Muscle of leg (tissue), 11 donors: ENCODE data around the gene MCM3. TPM values are rescaled to one million over a fixed set of nuclear protein-coding genes. Genes with fewer than 3 reads are reported as not detected.
A peak's percentile ranks its signal among the peaks of the same experiment; 100 is the strongest.

Source experiments
- DNase-seq: peaks from one replicate; pipeline ENCODE4 v3.0.0; 2013
- H3K27ac ChIP-seq: one replicate; pipeline ENCODE4 v1.5.1; 2013; ENCODE audit warnings: mild to moderate bottlenecking, low read length, control low read depth
- H3K27me3 ChIP-seq: one replicate; pipeline ENCODE4 v1.6.1; 2013; ENCODE audit warnings: low read length; ENCODE audit not compliant: control insufficient read depth, insufficient read depth
- H3K36me3 ChIP-seq: one replicate; pipeline ENCODE4 v1.6.1; 2013; ENCODE audit warnings: low read length; ENCODE audit not compliant: control insufficient read depth, insufficient read depth
- H3K4me1 ChIP-seq: one replicate; pipeline ENCODE4 v1.6.1; 2013; ENCODE audit warnings: low read length; ENCODE audit not compliant: control insufficient read depth, insufficient read depth
- H3K4me3 ChIP-seq: one replicate; pipeline ENCODE4 v1.5.1; 2013; ENCODE audit warnings: low read length, control low read depth
- H3K9me3 ChIP-seq: replicated peaks from 2 replicates; pipeline ENCODE4 v1.6.1; 2013; ENCODE audit warnings: low read depth, low read length; ENCODE audit not compliant: control insufficient read depth
- WGBS: methylation state at CpG from one replicate; pipeline ENCODE4 v1.1.5; 2013; ENCODE audit warnings: missing lambda C conversion rate; ENCODE audit not compliant: insufficient coverage; 5-methylcytosine and 5-hydroxymethylcytosine counted together
- polyA plus RNA-seq, 8 donors: library from polyadenylated mRNA; unstranded; fragments of 120-200 nt; gene quantifications; one replicate each; pipeline versions ENCODE4 v1.2.1 to v1.2.3, GENCODE V29; 2013; ENCODE audit warnings: inconsistent platforms in 1 of 8, low replicate concordance in 1 of 8; ENCODE audit not compliant: insufficient read length in 8 of 8, insufficient read depth in 1 of 8
- total RNA-seq: library from RNA; stranded (reverse); fragments of 120-200 nt; gene quantifications from one replicate; pipeline ENCODE4 v1.2.4, GENCODE V29; 2013

The MCM3 gene
- total and polyA plus RNA-seq, 9 donors, result 39.1 to 61.1 (median 47.5) TPM

GRCh38 chr6:52304983-52305390 lies 20.4 kb upstream of the MCM3 start:
- H3K36me3 ChIP-seq, result no peaks in the 10 kb centered on the region
- no peaks in the 10 kb centered on the region for H3K27me3 ChIP-seq
- H3K4me1 ChIP-seq, result peaks cover 15% of the 10 kb centered on the region
- H3K9me3 ChIP-seq, result no peaks in the 10 kb centered on the region
- no CpG with 5 or more reads among the region's 1 CpG for WGBS
- H3K27ac ChIP-seq, result peak overlapping the region; percentile 51
- peak; percentile 72 for DNase-seq
- no peak overlapping the region for H3K4me3 ChIP-seq

- H3K9me3 ChIP-seq, result no peaks in the 10 kb centered on the region
- 80% methylated on average over 1 of the region's 1 CpG for WGBS
- H3K4me3 ChIP-seq, result no peak overlapping the region
Observed at GRCh38 chr6:52303178-52303577, 18.6 kb upstream of the MCM3 start.

GRCh38 chr6:52301326-52301725 lies 16.8 kb upstream of the MCM3 start:
- no peaks in the 10 kb centered on the region for H3K27me3 ChIP-seq
- H3K9me3 ChIP-seq, result no peaks in the 10 kb centered on the region
- WGBS, result 56% methylated on average over 1 of the region's 1 CpG
- no peak for DNase-seq
- peaks cover 4% of the 10 kb centered on the region for H3K4me1 ChIP-seq
- no peak overlapping the region for H3K4me3 ChIP-seq
- no peaks in the 10 kb centered on the region for H3K36me3 ChIP-seq
- H3K27ac ChIP-seq, result no peak overlapping the region

More at GRCh38 chr6:52303178-52303577, 18.6 kb upstream of the MCM3 start:
- H3K4me1 ChIP-seq, result peaks cover 14% of the 10 kb centered on the region
- H3K36me3 ChIP-seq, result no peaks in the 10 kb centered on the region
- DNase-seq, result no peak
- H3K27me3 ChIP-seq, result no peaks in the 10 kb centered on the region
- no peak overlapping the region for H3K27ac ChIP-seq

- 80% methylated on average over 2 of the region's 2 CpGs for WGBS
- no peaks in the 10 kb centered on the region for H3K9me3 ChIP-seq
- H3K36me3 ChIP-seq, result no peaks in the 10 kb centered on the region
- peaks cover 2% of the 10 kb centered on the region for H3K4me1 ChIP-seq
- H3K27me3 ChIP-seq, result no peaks in the 10 kb centered on the region
- H3K4me3 ChIP-seq, result no peak overlapping the region
- DNase-seq, result no peak
- no peak overlapping the region for H3K27ac ChIP-seq
Observed at GRCh38 chr6:52300489-52300931, 16.0 kb upstream of the MCM3 start.

- WGBS, result 92% methylated on average over 2 of the region's 3 CpGs
- peaks cover 2% of the 10 kb centered on the region for H3K4me1 ChIP-seq
Observed at GRCh38 chr6:52299653-52300052, 15.1 kb upstream of the MCM3 start.

GRCh38 chr6:52297433-52297832 lies 12.9 kb upstream of the MCM3 start:
- H3K4me3 ChIP-seq, result no peak overlapping the region
- H3K36me3 ChIP-seq, result no peaks in the 10 kb centered on the region
- no peak for DNase-seq
- WGBS, result 71% methylated on average over 1 of the region's 3 CpGs
- no peaks in the 10 kb centered on the region for H3K9me3 ChIP-seq
- H3K27ac ChIP-seq, result no peak overlapping the region
- no peaks in the 10 kb centered on the region for H3K27me3 ChIP-seq
- no peaks in the 10 kb centered on the region for H3K4me1 ChIP-seq

More at GRCh38 chr6:52299653-52300052, 15.1 kb upstream of the MCM3 start:
- DNase-seq, result no peak
- H3K4me3 ChIP-seq, result no peak overlapping the region
- no peaks in the 10 kb centered on the region for H3K9me3 ChIP-seq
- no peaks in the 10 kb centered on the region for H3K36me3 ChIP-seq
- H3K27me3 ChIP-seq, result no peaks in the 10 kb centered on the region
- H3K27ac ChIP-seq, result no peak overlapping the region

- no peak overlapping the region for H3K27ac ChIP-seq
- H3K9me3 ChIP-seq, result no peaks in the 10 kb centered on the region
- no peaks in the 10 kb centered on the region for H3K27me3 ChIP-seq
- no peaks in the 10 kb centered on the region for H3K36me3 ChIP-seq
- H3K4me3 ChIP-seq, result no peak overlapping the region
- no peaks in the 10 kb centered on the region for H3K4me1 ChIP-seq
- DNase-seq, result no peak
Observed at GRCh38 chr6:52293067-52293466, 8.5 kb upstream of the MCM3 start.

- H3K9me3 ChIP-seq, result no peaks in the 10 kb centered on the region
- 40% methylated on average over 1 of the region's 2 CpGs for WGBS
- H3K36me3 ChIP-seq, result no peaks in the 10 kb centered on the region
- no peaks in the 10 kb centered on the region for H3K4me1 ChIP-seq
- no peaks in the 10 kb centered on the region for H3K27me3 ChIP-seq
- H3K4me3 ChIP-seq, result no peak overlapping the region
- DNase-seq, result no peak
- no peak overlapping the region for H3K27ac ChIP-seq
Observed at GRCh38 chr6:52288841-52289240, 4.3 kb upstream of the MCM3 start.

- no peaks in the 10 kb centered on the region for H3K9me3 ChIP-seq
- H3K27ac ChIP-seq, result no peak overlapping the region
- no peaks in the 10 kb centered on the region for H3K27me3 ChIP-seq
- WGBS, result 82% methylated on average over 3 of the region's 7 CpGs
- no peak overlapping the region for H3K4me3 ChIP-seq
- no peak for DNase-seq
- no peaks in the 10 kb centered on the region for H3K36me3 ChIP-seq
- peaks cover under 1% of the 10 kb centered on the region for H3K4me1 ChIP-seq
Observed at GRCh38 chr6:52288216-52288615, 3.7 kb upstream of the MCM3 start.

- DNase-seq, result peak; percentile 68
- H3K9me3 ChIP-seq, result no peaks in the 10 kb centered on the region
- peaks cover 3% of the 10 kb centered on the region for H3K4me1 ChIP-seq
- H3K27ac ChIP-seq, result no peak overlapping the region
- no CpG with 5 or more reads among the region's 2 CpGs for WGBS
- peaks cover 5% of the 10 kb centered on the region for H3K36me3 ChIP-seq
- H3K27me3 ChIP-seq, result no peaks in the 10 kb centered on the region
- no peak overlapping the region for H3K4me3 ChIP-seq
Observed at GRCh38 chr6:52286798-52287432, 2.4 kb upstream of the MCM3 start.
